HepG2 (cell line): ENCODE results near the gene UBL7. TPM values are rescaled to one million over a fixed set of nuclear protein-coding genes. Genes with fewer than 3 reads are reported as not detected.

Experiments
- ATAC-seq: fragments of 200-7000 bp; cut with Tn5 transposase; 3 replicates; pipeline ENCODE4 v1.9.1; 2020; ENCODE audit warnings: mild to moderate bottlenecking, moderate library complexity
- BruUV-seq: library from RNA; stranded (reverse); fragments of 400-500 nt; replicated peaks from 2 replicates; lab custom pipeline; 2021; lab: Mats Ljungman, UMichigan
- CTCF ChIA-PET: fragments of 300-600 bp; formaldehyde crosslinking; extraction: SDS; loops from one replicate; lab custom pipeline; 2021; ENCODE audit warnings: low total read pairs, inconsistent platforms, low intra/inter-chr PET ratio; lab: Yijun Ruan, JAX
- POLR2A ChIA-PET: fragments of 350-600 bp; sonication (Branson Sonifier 250); formaldehyde crosslinking; loops from one replicate; lab custom pipeline; 2020; ENCODE audit warnings: antibody characterized with exemption, inconsistent platforms; lab: Yijun Ruan, JAX
- DNase-seq: peaks from one replicate; pipeline ENCODE4 v3.0.0-alpha.2; 2015; ENCODE audit warnings: low spot score
- FAIRE-seq: peaks from 3 replicates; lab custom pipeline; 2011; peaks lifted over from hg19 to GRCh38; lab: Jason Lieb, UNC
- H2AFZ ChIP-seq: one replicate; pipeline ENCODE4 v1.6.1; 2011; ENCODE audit warnings: low read length, inconsistent platforms
- H3K27ac ChIP-seq: fragments of 300-600 bp; 3 replicates; pipeline ENCODE4 v1.8.0; 2011; ENCODE audit warnings: mixed run types, mild to moderate bottlenecking, mixed read lengths, low read length, inconsistent platforms; ENCODE audit not compliant: insufficient read depth; ENCODE audit errors: extremely low read length
- H3K27me3 ChIP-seq, 2 experiments: fragments of 200-600 bp in 1 of 2; 2 replicates in 1 of 2; 3 replicates in 1 of 2; pipeline versions ENCODE4 v1.6.0 to v1.8.0; 2011; ENCODE audit warnings: low read length in 2 of 2, mild to moderate bottlenecking in 2 of 2, moderate library complexity in 2 of 2, inconsistent platforms in 1 of 2; ENCODE audit not compliant: insufficient read depth in 2 of 2, control insufficient read depth in 1 of 2
- H3K36me3 ChIP-seq, 2 experiments: fragments of 200-600 bp in 1 of 2; replicated peaks in 1 of 2; 2 replicates in 1 of 2; 3 replicates in 1 of 2; pipeline versions ENCODE4 v1.5.1 to v1.8.0; 2011; ENCODE audit warnings: low read length in 2 of 2, inconsistent platforms in 1 of 2; ENCODE audit not compliant: insufficient read depth in 2 of 2, control insufficient read depth in 1 of 2
- H3K4me1 ChIP-seq: 2 replicates; pipeline ENCODE4 v1.5.1; 2012; ENCODE audit warnings: low read length, inconsistent platforms; ENCODE audit not compliant: insufficient read depth
- H3K4me2 ChIP-seq: 2 replicates; pipeline ENCODE4 v1.6.0; 2011; ENCODE audit warnings: low read depth, low read length, inconsistent platforms
- H3K4me3 ChIP-seq, 3 experiments: fragments of 200-600 bp in 1 of 3; sonication (generic), shearing (Covaris generic) in 1 of 3; replicated peaks in 1 of 3; 2 replicates each; pipeline ENCODE4 v1.5.1; 2011 to 2016; ENCODE audit warnings: low read length in 3 of 3, inconsistent platforms in 2 of 3, low read depth in 2 of 3, mild to moderate bottlenecking in 2 of 3, control low read depth in 1 of 3, mixed read lengths in 1 of 3; ENCODE audit not compliant: insufficient read depth in 1 of 3
- H3K79me2 ChIP-seq: one replicate; pipeline ENCODE4 v1.6.1; 2011; ENCODE audit warnings: low read length, inconsistent platforms; ENCODE audit not compliant: insufficient read depth
- H3K9ac ChIP-seq: 2 replicates; pipeline ENCODE4 v1.6.0; 2011; ENCODE audit warnings: mild to moderate bottlenecking, low read depth, low read length, inconsistent platforms; ENCODE audit not compliant: insufficient read depth
- H3K9me3 ChIP-seq: 2 replicates; pipeline ENCODE4 v1.5.1; 2012; ENCODE audit warnings: mild to moderate bottlenecking, low read length
- H4K20me1 ChIP-seq: 2 replicates; pipeline ENCODE4 v1.6.0; 2011; ENCODE audit warnings: inconsistent platforms, mild to moderate bottlenecking, low read length, moderate library complexity; ENCODE audit not compliant: insufficient read depth
- GTF2F1 ChIP-seq: fragments of 150-350 bp; IDR thresholded peaks from 2 replicates; pipeline ENCODE4 v1.6.1; 2014; ENCODE audit warnings: low read length
- KLF12 ChIP-seq: sonication (generic); formaldehyde crosslinking; IDR thresholded peaks from 2 replicates; pipeline ENCODE4 v1.4.0; 2020; ENCODE audit warnings: missing genetic modification reagents, borderline replicate concordance
- REXO4 ChIP-seq: sonication (generic); formaldehyde crosslinking; IDR thresholded peaks from 2 replicates; pipeline ENCODE4 v1.8.0; 2022; ENCODE audit warnings: missing genetic modification reagents, mild to moderate bottlenecking, borderline replicate concordance
- ZBTB3 ChIP-seq: sonication (generic); formaldehyde crosslinking; IDR thresholded peaks from 2 replicates; pipeline ENCODE4 v1.4.0; 2020; ENCODE audit warnings: low read depth, mild to moderate bottlenecking, moderate library complexity, missing genetic modification reagents, borderline replicate concordance
- ZMYM2 ChIP-seq: sonication (generic); formaldehyde crosslinking; IDR thresholded peaks from 2 replicates; pipeline ENCODE4 v1.8.0; 2022; ENCODE audit warnings: mild to moderate bottlenecking, missing genetic modification reagents
- ZNF3 ChIP-seq: IDR thresholded peaks from 2 replicates; pipeline ENCODE4 v1.7.0; 2017; ENCODE audit warnings: inconsistent platforms
- ZNF510 ChIP-seq: sonication (generic); formaldehyde crosslinking; IDR thresholded peaks from 2 replicates; pipeline ENCODE4 v1.4.0; 2020; ENCODE audit warnings: low read depth, mild to moderate bottlenecking, missing genetic modification reagents
- WGBS: methylation state at CpG from one replicate; pipeline ENCODE4 v1.1.6; 2017; ENCODE audit warnings: low lambda C conversion rate; 5-methylcytosine and 5-hydroxymethylcytosine counted together
- in situ Hi-C: cut with HindIII; loops from 2 replicates; pipeline ENCODE4 v1.10.0; 2017; ENCODE audit warnings: low pct_unique_long_range_greater_than_20kb; ENCODE audit not compliant: extremely low pct_ligation_motif_present
- intact Hi-C: fragments of 100-400 bp; cut with micrococcal nuclease; formaldehyde crosslinking; loops from one replicate; pipeline ENCODE4 v1.10.0; 2022; ENCODE audit not compliant: unreplicated experiment
- polyA plus RNA-seq, 8 experiments: library from polyadenylated mRNA; depleted of rRNA in 3 of 8; stranded (reverse) in 7 of 8; unstranded in 1 of 8; fragments of >200 nt; fragmentation: Illumina TruSeq in 4 of 8; extraction: Trizol in 4 of 8; gene quantifications; 2 replicates each; pipeline versions ENCODE4 v1.2.1 to v1.2.3, GENCODE V29; 2011 to 2016; ENCODE audit warnings: low read depth in 4 of 8, missing spikeins in 1 of 8, mixed read lengths in 1 of 8; ENCODE audit not compliant: insufficient read depth in 1 of 8
- total RNA-seq, 5 experiments: library from RNA; depleted of rRNA; stranded (reverse); fragments of >200 nt; fragmentation: Illumina TruSeq; extraction: Trizol; gene quantifications; 2 replicates each; pipeline ENCODE4 v1.2.3, GENCODE V29; 2016; ENCODE audit warnings: low read depth in 1 of 5

Gene UBL7
- total and polyA plus RNA-seq, 2 of the 13 experiments (the other 11 are each of a cell fraction or from before 2014, with no cell fraction given): 55.0 to 63.5 TPM

DNA sequence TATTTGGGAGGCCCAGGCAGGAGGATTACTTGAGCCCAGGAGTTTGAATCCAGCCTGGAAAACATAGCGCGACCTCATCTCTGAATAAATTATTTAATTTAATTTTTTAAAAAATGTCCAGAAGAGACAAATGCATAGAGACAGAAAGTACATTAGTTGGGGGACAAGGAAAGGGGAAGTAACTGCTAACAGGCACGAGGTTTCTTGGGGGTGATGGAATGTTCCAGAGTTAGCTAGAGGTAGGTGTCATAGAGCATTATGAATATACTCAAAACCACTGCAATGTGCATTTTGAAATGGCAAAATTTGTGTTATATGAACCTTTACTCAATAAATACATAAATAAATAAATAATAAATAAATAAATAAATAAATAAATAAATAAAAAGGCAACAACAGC lies 61.9 kb downstream of the UBL7 start (continued):
- TF ChIP-seq ZBTB3 (no peak), ZNF3 (CRISPR knock-in tag) (no peak), ZNF510 (no peak), REXO4 (CRISPR knock-in tag) (no peak), ZMYM2 (no peak), GTF2F1 (no peak)

GRCh38 chr15:74398183-74398582 lies 62.8 kb downstream of the UBL7 start:
- H3K9me3 ChIP-seq: no peaks in the 10 kb centered on the region
- H3K4me2 ChIP-seq: no peak overlapping the region
- no peak overlapping the region for H2AFZ ChIP-seq
- H4K20me1 ChIP-seq: no peaks in the 10 kb centered on the region
- DNase-seq (no peak), ATAC-seq (no peak), FAIRE-seq (no peak)
- CTCF ChIA-PET: no interaction called here
- H3K9ac ChIP-seq: no peak overlapping the region
- H3K4me3 ChIP-seq: no peak overlapping the region
- no peak overlapping the region for H3K27ac ChIP-seq
- no peak for TF ChIP-seq KLF12 (CRISPR knock-in tag)
- intact Hi-C loops: no loop called here
- peaks cover 9 to 62% of the 10 kb centered on the region in 2 experiments for H3K27me3 ChIP-seq
- 70% methylated on average over 3 of the region's 5 CpGs for WGBS
- no peaks in the 10 kb centered on the region for H3K36me3 ChIP-seq
- H3K79me2 ChIP-seq: no peaks in the 10 kb centered on the region
- POLR2A ChIA-PET: no interaction called here
- BruUV-seq: no TSS peak
- in situ Hi-C loops: no loop called here
- H3K4me1 ChIP-seq: peaks cover 57% of the 10 kb centered on the region
